ENCODE data around the gene VSTM2L.

Gene VSTM2L

DNA sequence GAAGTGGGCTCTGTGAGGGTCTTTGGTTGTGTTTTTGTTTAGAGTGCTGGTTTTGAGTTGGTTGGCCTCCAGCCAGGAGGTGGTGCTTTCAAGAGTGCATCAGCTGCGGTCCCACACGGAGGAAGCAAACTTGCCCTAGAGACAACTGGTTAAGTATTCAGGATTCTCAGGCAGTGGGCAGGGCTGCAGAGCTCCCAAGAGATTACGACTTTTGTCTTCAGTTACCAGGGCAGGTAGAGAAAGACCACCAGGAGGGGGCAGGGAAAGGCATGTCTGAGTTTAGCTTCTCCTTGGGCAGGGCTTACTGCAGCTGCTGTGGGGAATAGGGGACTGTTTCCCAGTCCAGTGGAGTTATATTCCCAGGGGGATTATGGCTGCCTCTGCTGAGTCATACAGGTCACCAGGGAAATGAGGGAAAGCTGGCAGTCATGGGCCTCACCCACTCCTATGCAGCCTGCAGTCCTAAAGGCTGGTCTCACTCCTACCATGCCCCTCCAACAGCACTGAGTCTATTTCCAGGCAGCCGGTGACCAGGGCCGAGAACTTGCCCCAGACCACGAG is 66.0 kb downstream of the VSTM2L start:
- TF ChIP-seq FOXP2 (optimal IDR thresholded peaks at IDR 0.05; ENCODE audit: borderline replicate concordance, extremely low read depth, extremely low read length, insufficient read depth), result no peak
- no peak for TF ChIP-seq TAF1 (IDR thresholded peaks at IDR 0.05; ENCODE audit: borderline replicate concordance, insufficient read depth, low read length)
- TF ChIP-seq, protein P1, sequence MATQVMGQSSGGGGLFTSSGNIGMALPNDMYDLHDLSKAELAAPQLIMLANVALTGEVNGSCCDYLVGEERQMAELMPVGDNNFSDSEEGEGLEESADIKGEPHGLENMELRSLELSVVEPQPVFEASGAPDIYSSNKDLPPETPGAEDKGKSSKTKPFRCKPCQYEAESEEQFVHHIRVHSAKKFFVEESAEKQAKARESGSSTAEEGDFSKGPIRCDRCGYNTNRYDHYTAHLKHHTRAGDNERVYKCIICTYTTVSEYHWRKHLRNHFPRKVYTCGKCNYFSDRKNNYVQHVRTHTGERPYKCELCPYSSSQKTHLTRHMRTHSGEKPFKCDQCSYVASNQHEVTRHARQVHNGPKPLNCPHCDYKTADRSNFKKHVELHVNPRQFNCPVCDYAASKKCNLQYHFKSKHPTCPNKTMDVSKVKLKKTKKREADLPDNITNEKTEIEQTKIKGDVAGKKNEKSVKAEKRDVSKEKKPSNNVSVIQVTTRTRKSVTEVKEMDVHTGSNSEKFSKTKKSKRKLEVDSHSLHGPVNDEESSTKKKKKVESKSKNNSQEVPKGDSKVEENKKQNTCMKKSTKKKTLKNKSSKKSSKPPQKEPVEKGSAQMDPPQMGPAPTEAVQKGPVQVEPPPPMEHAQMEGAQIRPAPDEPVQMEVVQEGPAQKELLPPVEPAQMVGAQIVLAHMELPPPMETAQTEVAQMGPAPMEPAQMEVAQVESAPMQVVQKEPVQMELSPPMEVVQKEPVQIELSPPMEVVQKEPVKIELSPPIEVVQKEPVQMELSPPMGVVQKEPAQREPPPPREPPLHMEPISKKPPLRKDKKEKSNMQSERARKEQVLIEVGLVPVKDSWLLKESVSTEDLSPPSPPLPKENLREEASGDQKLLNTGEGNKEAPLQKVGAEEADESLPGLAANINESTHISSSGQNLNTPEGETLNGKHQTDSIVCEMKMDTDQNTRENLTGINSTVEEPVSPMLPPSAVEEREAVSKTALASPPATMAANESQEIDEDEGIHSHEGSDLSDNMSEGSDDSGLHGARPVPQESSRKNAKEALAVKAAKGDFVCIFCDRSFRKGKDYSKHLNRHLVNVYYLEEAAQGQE (IDR thresholded peaks at IDR 0.05; ENCODE audit: insufficient read depth in 1 of 2, low read depth in 2 of 2, low read length in 2 of 2), result no peak
- TF ChIP-seq SIN3A (IDR thresholded peaks at IDR 0.05; ENCODE audit: borderline replicate concordance, insufficient read depth, low read length), result no peak
- TF ChIP-seq POLR2AphosphoS5 (IDR thresholded peaks at IDR 0.05; ENCODE audit: low read depth, low read length), result no peak

DNA sequence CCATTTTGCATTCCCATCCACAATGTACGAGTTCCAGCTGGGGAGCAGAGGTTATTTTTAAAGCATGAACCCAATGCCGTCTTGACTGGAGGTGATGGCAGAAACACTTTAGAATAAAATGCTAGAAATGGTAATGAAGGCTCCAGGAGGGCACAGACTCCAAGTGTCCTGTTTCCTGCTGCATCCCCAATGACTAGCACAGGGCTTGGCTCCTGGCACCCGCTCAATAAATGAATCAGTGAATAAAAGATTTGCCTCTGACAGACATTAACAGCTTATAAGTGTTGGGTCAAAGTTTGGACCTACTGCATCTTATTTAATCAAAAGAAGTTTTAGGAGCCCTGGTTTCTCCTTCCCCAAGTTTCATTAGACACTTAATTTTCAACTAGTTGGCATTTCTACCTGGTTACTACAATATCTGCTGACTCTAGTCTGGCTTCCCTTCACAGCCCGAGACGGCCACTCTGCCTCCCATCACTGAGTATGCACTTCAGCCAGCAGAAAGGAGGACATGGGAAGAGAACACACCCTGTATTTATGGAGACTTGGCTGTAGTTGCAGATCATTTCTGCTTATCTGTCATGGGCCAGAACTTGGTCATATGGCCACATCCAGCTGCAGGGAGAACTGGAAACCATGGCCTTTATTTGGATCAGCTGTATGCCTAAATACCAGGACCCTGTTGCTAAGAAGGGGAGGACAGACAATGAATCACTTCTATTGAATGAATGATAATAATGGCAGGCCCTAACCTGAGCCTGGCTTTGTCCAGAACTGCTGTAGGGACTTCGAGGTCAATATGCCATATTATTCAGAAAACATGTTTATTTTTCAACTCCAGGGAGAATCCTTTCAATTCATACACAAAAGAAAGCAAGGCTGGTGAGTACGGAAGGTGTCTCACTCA is 67.3 kb downstream of the VSTM2L start:
- TF ChIP-seq FOXP2 (optimal IDR thresholded peaks at IDR 0.05; ENCODE audit: borderline replicate concordance, extremely low read depth, extremely low read length, insufficient read depth), result no peak
- TF ChIP-seq SIN3A (IDR thresholded peaks at IDR 0.05; ENCODE audit: borderline replicate concordance, insufficient read depth, low read length), result no peak
- TF ChIP-seq POLR2AphosphoS5 (IDR thresholded peaks at IDR 0.05; ENCODE audit: low read depth, low read length), result no peak
- TF ChIP-seq, protein P1 (IDR thresholded peaks at IDR 0.05; ENCODE audit: insufficient read depth in 1 of 2, low read depth in 2 of 2, low read length in 2 of 2), result no peak

DNA sequence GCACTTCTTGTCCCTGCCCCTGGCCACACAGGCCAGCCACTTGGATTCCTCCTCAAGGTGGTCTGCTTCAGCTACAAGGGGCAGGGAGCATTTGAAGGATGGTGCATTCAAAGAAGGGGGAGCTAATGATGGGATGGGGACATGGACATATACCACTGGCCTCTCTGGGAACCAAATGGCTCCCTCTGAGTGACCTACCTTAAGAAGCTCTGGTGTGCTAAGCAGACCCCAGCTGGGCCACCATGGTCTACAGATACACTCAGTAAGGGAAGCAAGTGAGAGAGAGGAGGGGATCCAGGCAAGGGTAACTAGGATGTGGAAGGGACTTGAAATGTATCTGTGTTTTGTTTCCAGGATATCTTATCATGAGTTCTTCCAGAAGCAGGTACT is 67.9 kb downstream of the VSTM2L start:
- no peak for TF ChIP-seq FOXP2 (optimal IDR thresholded peaks at IDR 0.05; ENCODE audit: borderline replicate concordance, extremely low read depth, extremely low read length, insufficient read depth)
- no peak for TF ChIP-seq SIN3A (IDR thresholded peaks at IDR 0.05; ENCODE audit: borderline replicate concordance, insufficient read depth, low read length)
- TF ChIP-seq POLR2AphosphoS5 (IDR thresholded peaks at IDR 0.05; ENCODE audit: low read depth, low read length), result no peak
- no peak for TF ChIP-seq TAF1 (IDR thresholded peaks at IDR 0.05; ENCODE audit: borderline replicate concordance, insufficient read depth, low read length)
- TF ChIP-seq, protein P1 (IDR thresholded peaks at IDR 0.05; ENCODE audit: insufficient read depth in 1 of 2, low read depth in 2 of 2, low read length in 2 of 2), result no peak

DNA sequence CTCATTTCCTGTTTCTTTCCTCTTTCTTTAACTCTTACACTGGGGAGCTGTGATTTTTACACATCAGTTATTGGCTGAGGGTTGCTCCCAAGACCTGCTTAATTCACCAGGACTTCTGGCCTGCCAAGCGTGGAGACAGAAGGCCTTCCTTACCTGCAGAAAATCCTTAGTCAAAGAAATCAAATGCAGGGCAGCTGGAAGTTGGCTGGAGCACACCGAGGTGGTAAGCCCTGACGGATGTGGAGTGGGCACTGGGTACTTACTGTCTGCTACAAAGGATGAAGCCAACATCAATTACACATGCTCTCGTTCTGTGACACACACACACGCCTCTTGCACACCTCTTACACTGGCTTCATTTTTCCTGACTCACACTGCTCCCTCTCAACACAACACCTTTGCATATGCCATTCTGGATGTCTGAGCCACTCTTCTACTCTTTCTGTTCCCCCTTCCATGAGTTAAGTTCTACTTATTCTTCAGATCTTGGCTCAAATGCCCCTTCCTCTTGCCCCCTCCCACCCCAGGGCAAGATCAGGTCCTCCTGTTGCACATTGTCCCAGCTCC is 68.7 kb downstream of the VSTM2L start:
- TF ChIP-seq TAF1 (IDR thresholded peaks at IDR 0.05; ENCODE audit: borderline replicate concordance, insufficient read depth, low read length), result no peak
- TF ChIP-seq SIN3A (IDR thresholded peaks at IDR 0.05; ENCODE audit: borderline replicate concordance, insufficient read depth, low read length), result no peak
- TF ChIP-seq, protein P1 (IDR thresholded peaks at IDR 0.05; ENCODE audit: insufficient read depth in 1 of 2, low read depth in 2 of 2, low read length in 2 of 2), result no peak
- no peak for TF ChIP-seq FOXP2 (optimal IDR thresholded peaks at IDR 0.05; ENCODE audit: borderline replicate concordance, extremely low read depth, extremely low read length, insufficient read depth)
- no peak for TF ChIP-seq POLR2AphosphoS5 (IDR thresholded peaks at IDR 0.05; ENCODE audit: low read depth, low read length)
